OCI-LY3 (cell line): ENCODE data around the gene IP6K2.

Experiments used
- H2AFZ ChIP-seq: fragments of 200-600, 300-600 bp; shearing (Covaris generic); 2 replicates; pipeline ENCODE4 v1.6.0; 2014; ENCODE audit warnings: antibody characterized with exemption, low read depth, low read length
- H3K27ac ChIP-seq: fragments of 200-600, 300-600 bp; sonication (generic); 2 replicates; pipeline ENCODE4 v1.5.1; 2014; ENCODE audit warnings: mild to moderate bottlenecking, low read length, moderate library complexity, mixed read lengths
- H3K27me3 ChIP-seq: fragments of 200-600, 300-600 bp; sonication (generic); 2 replicates; pipeline ENCODE4 v1.6.1; 2014; ENCODE audit warnings: low read depth, low read length, mixed read lengths
- H3K36me3 ChIP-seq: fragments of 200-600, 300-600 bp; sonication (generic); replicated peaks from 2 replicates; pipeline ENCODE3; 2014; ENCODE audit warnings: low read depth, low read length, mixed read lengths
- H3K4me1 ChIP-seq: fragments of 300-600, 200-600 bp; sonication (generic); 2 replicates; pipeline ENCODE4 v1.6.1; 2014; ENCODE audit warnings: low read length, mixed read lengths
- H3K4me2 ChIP-seq: fragments of 200-600, 300-600 bp; sonication (generic); 2 replicates; pipeline ENCODE4 v1.6.1; 2014; ENCODE audit warnings: low read length, mixed read lengths
- H3K4me3 ChIP-seq: fragments of 300-600, 200-600 bp; sonication (generic); 2 replicates; pipeline ENCODE4 v1.5.1; 2014; ENCODE audit warnings: antibody characterized with exemption, mild to moderate bottlenecking, low read length, moderate library complexity
- H3K79me2 ChIP-seq: fragments of 300-600, 200-600 bp; shearing (Covaris generic); 2 replicates; pipeline ENCODE4 v1.6.1; 2014; ENCODE audit warnings: mild to moderate bottlenecking, low read length, mixed read lengths
- H3K9ac ChIP-seq: fragments of 300-600, 200-600 bp; shearing (Covaris generic); 2 replicates; pipeline ENCODE4 v1.6.0; 2014; ENCODE audit warnings: mild to moderate bottlenecking, low read length, moderate library complexity
- H3K9me3 ChIP-seq: fragments of 200-600, 300-600 bp; shearing (Covaris generic); 2 replicates; pipeline ENCODE4 v1.6.1; 2014; ENCODE audit warnings: low read length, mixed read lengths; ENCODE audit not compliant: insufficient read depth
- H4K20me1 ChIP-seq: fragments of 200-600, 300-600 bp; sonication (generic); 2 replicates; pipeline ENCODE4 v1.6.1; 2016; ENCODE audit warnings: low read length, mixed read lengths; ENCODE audit not compliant: insufficient read depth
- EZH2phosphoT487 ChIP-seq: fragments of 200-600 bp; shearing (Covaris generic); IDR thresholded peaks from 2 replicates; pipeline ENCODE4 v1.6.1; 2018; ENCODE audit warnings: antibody characterized with exemption, mixed run types, low read depth
- TF ChIP-seq, protein P1 (sequence below): fragments of 200-600, 300-600 bp; sonication (generic); IDR thresholded peaks from 2 replicates; pipeline ENCODE4 v1.5.1; 2014; ENCODE audit warnings: antibody characterized with exemption, low read length, low read depth

IP6K2 gene

GRCh38 chr3:48695393-48695753 lies 21.6 kb downstream of the IP6K2 start:
- peaks cover 72% of the 10 kb centered on the region for H3K36me3 ChIP-seq
- H3K4me1 ChIP-seq: no peaks in the 10 kb centered on the region
- H3K9ac ChIP-seq: no peak overlapping the region
- no peaks in the 10 kb centered on the region for H3K27me3 ChIP-seq
- TF ChIP-seq EZH2phosphoT487: no peak
- TF ChIP-seq, protein P1, sequence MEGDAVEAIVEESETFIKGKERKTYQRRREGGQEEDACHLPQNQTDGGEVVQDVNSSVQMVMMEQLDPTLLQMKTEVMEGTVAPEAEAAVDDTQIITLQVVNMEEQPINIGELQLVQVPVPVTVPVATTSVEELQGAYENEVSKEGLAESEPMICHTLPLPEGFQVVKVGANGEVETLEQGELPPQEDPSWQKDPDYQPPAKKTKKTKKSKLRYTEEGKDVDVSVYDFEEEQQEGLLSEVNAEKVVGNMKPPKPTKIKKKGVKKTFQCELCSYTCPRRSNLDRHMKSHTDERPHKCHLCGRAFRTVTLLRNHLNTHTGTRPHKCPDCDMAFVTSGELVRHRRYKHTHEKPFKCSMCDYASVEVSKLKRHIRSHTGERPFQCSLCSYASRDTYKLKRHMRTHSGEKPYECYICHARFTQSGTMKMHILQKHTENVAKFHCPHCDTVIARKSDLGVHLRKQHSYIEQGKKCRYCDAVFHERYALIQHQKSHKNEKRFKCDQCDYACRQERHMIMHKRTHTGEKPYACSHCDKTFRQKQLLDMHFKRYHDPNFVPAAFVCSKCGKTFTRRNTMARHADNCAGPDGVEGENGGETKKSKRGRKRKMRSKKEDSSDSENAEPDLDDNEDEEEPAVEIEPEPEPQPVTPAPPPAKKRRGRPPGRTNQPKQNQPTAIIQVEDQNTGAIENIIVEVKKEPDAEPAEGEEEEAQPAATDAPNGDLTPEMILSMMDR: no peak
- peaks cover 60% of the 10 kb centered on the region for H4K20me1 ChIP-seq
- H3K4me2 ChIP-seq: no peak overlapping the region
- H3K4me3 ChIP-seq: no peak overlapping the region
- H3K27ac ChIP-seq: no peak overlapping the region
- H3K79me2 ChIP-seq: peaks cover 64% of the 10 kb centered on the region
- H2AFZ ChIP-seq: no peak overlapping the region
- H3K9me3 ChIP-seq: no peaks in the 10 kb centered on the region

- H3K9me3 ChIP-seq: no peaks in the 10 kb centered on the region
- H3K27ac ChIP-seq: no peak overlapping the region
- H3K9ac ChIP-seq: no peak overlapping the region
- peaks cover 70% of the 10 kb centered on the region for H3K36me3 ChIP-seq
- peaks cover 58% of the 10 kb centered on the region for H3K79me2 ChIP-seq
- H3K4me2 ChIP-seq: no peak overlapping the region
- no peaks in the 10 kb centered on the region for H3K27me3 ChIP-seq
- H4K20me1 ChIP-seq: peaks cover 54% of the 10 kb centered on the region
- H3K4me3 ChIP-seq: no peak overlapping the region
- no peak overlapping the region for H2AFZ ChIP-seq
- no peaks in the 10 kb centered on the region for H3K4me1 ChIP-seq
- TF ChIP-seq, protein P1: no peak
- TF ChIP-seq EZH2phosphoT487: no peak
These were observed 22.2 kb downstream of the IP6K2 start for GRCh38 chr3:48694610-48695392.

DNA sequence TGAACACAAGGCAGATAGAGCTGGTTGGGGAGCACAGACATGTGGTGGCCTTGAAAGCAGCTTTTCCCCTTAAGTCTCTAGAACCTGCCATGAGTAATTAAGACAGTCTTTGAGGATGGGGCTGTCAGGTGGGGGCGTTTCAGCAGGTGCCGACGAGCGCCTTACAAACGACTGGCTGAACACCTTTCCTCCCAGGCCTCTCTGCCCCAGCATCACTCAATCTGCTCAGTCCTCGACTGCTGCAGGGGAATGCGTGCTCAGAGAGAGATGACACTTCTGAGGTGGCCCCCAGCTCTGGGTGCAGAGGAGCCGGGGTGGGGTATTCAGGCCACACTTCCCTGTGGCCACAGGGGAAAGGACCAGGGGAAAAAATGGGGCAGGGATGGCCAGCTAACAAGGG lies 23.2 kb downstream of the IP6K2 start:
- no peaks in the 10 kb centered on the region for H3K4me1 ChIP-seq
- TF ChIP-seq EZH2phosphoT487: no peak
- TF ChIP-seq, protein P1: no peak
- no peak overlapping the region for H3K9ac ChIP-seq
- H2AFZ ChIP-seq: no peak overlapping the region
- H3K4me3 ChIP-seq: no peak overlapping the region
- peaks cover 46% of the 10 kb centered on the region for H4K20me1 ChIP-seq
- peaks cover 68% of the 10 kb centered on the region for H3K36me3 ChIP-seq
- H3K27ac ChIP-seq: no peak overlapping the region
- peaks cover 49% of the 10 kb centered on the region for H3K79me2 ChIP-seq
- no peak overlapping the region for H3K4me2 ChIP-seq
- H3K9me3 ChIP-seq: no peaks in the 10 kb centered on the region
- H3K27me3 ChIP-seq: no peaks in the 10 kb centered on the region

DNA sequence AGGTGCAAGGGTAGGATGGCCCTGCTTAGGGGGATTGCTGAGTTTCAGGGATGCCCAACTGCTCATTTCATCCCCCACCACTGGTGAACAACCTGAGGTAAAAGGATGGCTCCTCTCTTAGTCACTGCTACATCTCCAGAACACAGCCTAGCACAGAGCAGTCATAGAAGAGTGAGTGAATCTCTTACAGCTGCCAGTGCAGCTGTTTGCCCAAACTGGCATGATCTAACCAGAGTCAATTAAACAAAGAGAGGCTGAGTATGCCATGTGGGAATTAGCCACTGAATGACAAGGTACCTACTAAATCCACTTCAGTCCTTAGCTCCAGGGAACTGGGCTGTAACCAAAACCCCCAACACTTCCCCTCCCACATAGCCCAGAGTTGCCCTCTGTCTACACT lies 24.5 kb downstream of the IP6K2 start:
- Histone ChIP-seq H3K4me2 (no peak overlapping the region), H3K79me2 (peaks cover 36% of the 10 kb centered on the region), H2AFZ (no peak overlapping the region), H3K9me3 (no peaks in the 10 kb centered on the region), H3K27me3 (no peaks in the 10 kb centered on the region), H3K27ac (no peak overlapping the region), H3K4me3 (no peak overlapping the region), H3K36me3 (peaks cover 73% of the 10 kb centered on the region), H4K20me1 (peaks cover 34% of the 10 kb centered on the region), H3K9ac (no peak overlapping the region), H3K4me1 (no peaks in the 10 kb centered on the region)
- TF ChIP-seq, protein P1: no peak
- TF ChIP-seq EZH2phosphoT487: no peak
